Activated CD4-positive, alpha-beta T cell treated with anti-CD3 and anti-CD28 coated beads, Interleukin-2, amount 10 ng/mL, durations not matched to agents 24 days and 14 days (primary cell): Measurements from ENCODE around the gene DNAJA3. TPM values are rescaled to one million over a fixed set of nuclear protein-coding genes. Genes with fewer than 3 reads are reported as not detected.

Source experiments
- DNase-seq: peaks from one replicate; pipeline ENCODE4 v3.0.0; 2022
- H3K27ac Mint-ChIP-seq: one replicate; pipeline ENCODE4 v1.8.0; 2022; ENCODE audit warnings: mild to moderate bottlenecking, mixed read lengths
- H3K27me3 Mint-ChIP-seq: one replicate; pipeline ENCODE4 v1.8.0; 2022; ENCODE audit warnings: mixed read lengths
- H3K36me3 Mint-ChIP-seq: one replicate; pipeline ENCODE4 v1.8.0; 2022; ENCODE audit warnings: low read depth, mild to moderate bottlenecking, mixed read lengths
- H3K4me1 Mint-ChIP-seq: one replicate; pipeline ENCODE4 v1.8.0; 2021; ENCODE audit warnings: mixed read lengths
- H3K4me3 Mint-ChIP-seq: one replicate; pipeline ENCODE4 v1.8.0; 2022; ENCODE audit warnings: mild to moderate bottlenecking, moderate library complexity, mixed read lengths
- H3K9me3 Mint-ChIP-seq: one replicate; pipeline ENCODE4 v1.8.0; 2021; ENCODE audit warnings: mixed read lengths
- intact Hi-C: fragments of 100-400 bp; cut with micrococcal nuclease; formaldehyde crosslinking; loops from one replicate; pipeline ENCODE4 v1.15.1; 2023
- total RNA-seq: library from RNA; stranded (reverse); gene quantifications from 2 replicates; pipeline ENCODE4 v1.2.3, GENCODE V29; 2022

DNAJA3 gene
- total RNA-seq, 1 donor from 2014 or later, result 106 TPM

GRCh38 chr16:4383591-4384444 lies 41.9 kb upstream of the DNAJA3 start:
- Mint-ChIP-seq H3K27ac (no peak overlapping the region), H3K4me1 (no peaks in the 10 kb centered on the region), H3K36me3 (peaks cover 13% of the 10 kb centered on the region), H3K4me3 (no peak overlapping the region), H3K9me3 (no peaks in the 10 kb centered on the region), H3K27me3 (no peaks in the 10 kb centered on the region)
- intact Hi-C loops, result no loop called here
- DNase-seq, result no peak

DNA sequence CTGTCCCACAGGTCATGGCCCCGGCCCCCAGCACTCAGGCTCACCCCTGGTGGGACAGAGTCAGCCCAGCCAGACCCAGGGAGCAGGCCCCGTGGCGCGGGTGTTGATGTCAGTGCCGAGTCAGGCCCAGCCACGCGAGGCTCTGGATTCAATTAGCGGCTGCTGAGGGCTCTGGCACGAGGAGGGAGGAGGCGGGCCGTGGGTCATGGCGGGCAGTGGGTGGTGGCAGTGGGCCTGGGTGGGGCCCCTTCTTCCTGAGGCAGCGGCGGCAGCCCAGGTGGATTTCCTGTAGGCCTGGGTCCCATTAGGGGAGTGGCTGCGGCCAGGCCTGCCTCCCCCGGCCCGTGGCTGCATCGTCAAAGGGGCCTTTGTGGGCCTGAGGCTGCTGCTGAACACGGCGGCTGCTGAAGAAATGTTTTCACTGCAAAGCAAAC lies 41.1 kb upstream of the DNAJA3 start:
- intact Hi-C loops, result no loop called here
- no peak overlapping the region for H3K27ac Mint-ChIP-seq
- H3K4me1 Mint-ChIP-seq, result no peaks in the 10 kb centered on the region
- H3K36me3 Mint-ChIP-seq, result peaks cover 15% of the 10 kb centered on the region
- no peak for DNase-seq
- no peaks in the 10 kb centered on the region for H3K27me3 Mint-ChIP-seq
- no peak overlapping the region for H3K4me3 Mint-ChIP-seq
- H3K9me3 Mint-ChIP-seq, result no peaks in the 10 kb centered on the region

DNA sequence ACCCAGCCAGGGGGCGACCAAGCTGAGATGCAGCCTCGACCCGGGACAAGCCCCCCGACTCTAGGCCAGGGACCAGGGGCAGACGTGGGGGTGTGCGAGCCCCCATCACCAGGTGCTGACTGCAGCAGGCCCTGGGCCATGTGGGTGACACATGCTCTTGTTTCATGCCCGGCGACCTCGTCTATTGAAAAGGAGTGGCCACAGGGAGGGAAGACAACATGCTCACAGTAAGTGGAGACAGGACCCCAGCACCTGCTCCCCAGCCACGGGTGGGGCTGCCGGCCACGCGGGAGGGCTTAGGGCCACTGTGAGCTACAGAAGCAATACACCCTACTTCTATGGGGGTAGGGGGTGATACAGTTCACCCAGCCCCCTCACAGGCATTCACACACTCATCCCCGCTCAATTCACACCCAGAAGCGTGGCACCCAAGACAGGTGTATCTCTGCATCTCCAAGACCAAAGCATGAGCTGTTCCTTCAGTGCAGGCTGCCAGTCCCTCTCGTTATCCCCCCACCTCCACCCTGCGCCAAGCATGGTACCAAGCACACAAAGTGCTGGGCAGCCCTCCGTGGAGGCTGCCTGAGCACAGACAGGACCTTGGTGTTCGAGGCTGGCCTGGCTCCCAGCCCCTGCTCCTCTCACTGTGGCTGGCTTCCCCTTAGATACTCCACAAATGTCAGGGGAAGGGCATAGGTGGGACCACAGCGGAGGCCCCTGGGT lies 40.4 kb upstream of the DNAJA3 start:
- Mint-ChIP-seq H3K4me3 (no peak overlapping the region), H3K4me1 (no peaks in the 10 kb centered on the region), H3K9me3 (no peaks in the 10 kb centered on the region), H3K27me3 (no peaks in the 10 kb centered on the region), H3K36me3 (peaks cover 20% of the 10 kb centered on the region), H3K27ac (no peak overlapping the region)
- DNase-seq, result no peak
- intact Hi-C loops, result no loop called here

GRCh38 chr16:4385789-4386450 lies 39.7 kb upstream of the DNAJA3 start:
- Mint-ChIP-seq H3K27me3 (no peaks in the 10 kb centered on the region), H3K9me3 (no peaks in the 10 kb centered on the region), H3K4me1 (no peaks in the 10 kb centered on the region), H3K36me3 (peaks cover 19% of the 10 kb centered on the region), H3K4me3 (no peak overlapping the region), H3K27ac (no peak overlapping the region)
- intact Hi-C loops, result no loop called here
- no peak for DNase-seq

DNA sequence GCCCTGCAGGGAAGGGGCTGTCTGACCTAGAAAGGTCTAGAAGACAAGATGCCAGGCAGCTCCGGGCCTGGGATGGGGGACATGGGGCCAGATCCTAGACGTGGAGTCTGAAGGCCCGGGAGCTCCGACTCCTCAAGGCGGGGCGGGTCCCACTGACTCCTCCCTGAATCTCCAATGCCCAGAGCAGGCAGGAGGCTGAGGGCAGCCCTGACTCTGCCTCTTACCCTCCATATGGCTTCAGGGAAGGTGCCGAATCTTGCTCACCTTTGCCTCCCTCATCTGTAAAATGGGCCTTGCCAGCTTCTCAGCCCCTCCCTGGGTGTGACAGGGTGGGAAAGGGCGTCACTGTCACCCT lies 39.2 kb upstream of the DNAJA3 start:
- intact Hi-C loops, result no loop called here
- Mint-ChIP-seq H3K4me1 (no peaks in the 10 kb centered on the region), H3K36me3 (peaks cover 19% of the 10 kb centered on the region), H3K27me3 (no peaks in the 10 kb centered on the region), H3K9me3 (no peaks in the 10 kb centered on the region), H3K4me3 (no peak overlapping the region), H3K27ac (no peak overlapping the region)
- DNase-seq, result no peak

DNA sequence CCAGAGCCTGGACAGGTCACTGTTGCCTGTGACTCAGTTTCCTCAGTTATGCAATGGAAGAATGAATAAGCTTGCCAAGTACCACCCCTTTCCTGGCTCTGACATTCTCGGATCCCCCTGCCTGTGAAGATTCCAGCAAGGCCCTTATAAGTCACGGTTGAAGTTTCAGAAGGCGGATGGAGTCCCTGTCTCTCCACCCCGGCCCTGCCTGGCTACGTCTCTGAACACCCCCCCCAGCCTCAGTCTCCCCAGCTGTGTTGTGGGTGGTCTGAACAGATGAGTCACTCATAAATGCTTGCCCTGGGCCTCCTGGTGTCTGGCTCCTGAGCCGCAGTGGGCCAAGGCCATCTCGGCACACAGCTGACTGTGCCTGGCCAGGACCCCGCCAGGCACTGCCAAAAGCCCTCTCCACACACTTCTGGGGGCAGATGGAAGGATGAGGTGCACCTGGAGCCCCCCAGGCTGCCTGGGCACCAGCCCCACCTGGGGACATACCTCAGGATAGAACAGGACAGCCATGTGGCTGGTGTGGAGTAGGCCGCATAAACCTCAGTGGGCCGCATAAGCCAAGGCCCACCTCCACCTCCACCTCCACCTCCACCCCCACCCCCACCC lies 38.6 kb upstream of the DNAJA3 start:
- H3K4me3 Mint-ChIP-seq, result no peak overlapping the region
- H3K27ac Mint-ChIP-seq, result no peak overlapping the region
- DNase-seq, result no peak
- intact Hi-C loops, result no loop called here
- H3K9me3 Mint-ChIP-seq, result no peaks in the 10 kb centered on the region
- H3K27me3 Mint-ChIP-seq, result no peaks in the 10 kb centered on the region
- H3K36me3 Mint-ChIP-seq, result peaks cover 19% of the 10 kb centered on the region
- no peaks in the 10 kb centered on the region for H3K4me1 Mint-ChIP-seq

GRCh38 chr16:4387781-4388180 lies 37.9 kb upstream of the DNAJA3 start:
- no peaks in the 10 kb centered on the region for H3K4me1 Mint-ChIP-seq
- peaks cover 19% of the 10 kb centered on the region for H3K36me3 Mint-ChIP-seq
- no peaks in the 10 kb centered on the region for H3K27me3 Mint-ChIP-seq
- intact Hi-C loops, result no loop called here
- H3K27ac Mint-ChIP-seq, result no peak overlapping the region
- no peak overlapping the region for H3K4me3 Mint-ChIP-seq
- DNase-seq, result no peak
- H3K9me3 Mint-ChIP-seq, result no peaks in the 10 kb centered on the region

- intact Hi-C loops, result no loop called here
These were observed 37.2 kb upstream of the DNAJA3 start for GRCh38 chr16:4388271-4389021.

DNA sequence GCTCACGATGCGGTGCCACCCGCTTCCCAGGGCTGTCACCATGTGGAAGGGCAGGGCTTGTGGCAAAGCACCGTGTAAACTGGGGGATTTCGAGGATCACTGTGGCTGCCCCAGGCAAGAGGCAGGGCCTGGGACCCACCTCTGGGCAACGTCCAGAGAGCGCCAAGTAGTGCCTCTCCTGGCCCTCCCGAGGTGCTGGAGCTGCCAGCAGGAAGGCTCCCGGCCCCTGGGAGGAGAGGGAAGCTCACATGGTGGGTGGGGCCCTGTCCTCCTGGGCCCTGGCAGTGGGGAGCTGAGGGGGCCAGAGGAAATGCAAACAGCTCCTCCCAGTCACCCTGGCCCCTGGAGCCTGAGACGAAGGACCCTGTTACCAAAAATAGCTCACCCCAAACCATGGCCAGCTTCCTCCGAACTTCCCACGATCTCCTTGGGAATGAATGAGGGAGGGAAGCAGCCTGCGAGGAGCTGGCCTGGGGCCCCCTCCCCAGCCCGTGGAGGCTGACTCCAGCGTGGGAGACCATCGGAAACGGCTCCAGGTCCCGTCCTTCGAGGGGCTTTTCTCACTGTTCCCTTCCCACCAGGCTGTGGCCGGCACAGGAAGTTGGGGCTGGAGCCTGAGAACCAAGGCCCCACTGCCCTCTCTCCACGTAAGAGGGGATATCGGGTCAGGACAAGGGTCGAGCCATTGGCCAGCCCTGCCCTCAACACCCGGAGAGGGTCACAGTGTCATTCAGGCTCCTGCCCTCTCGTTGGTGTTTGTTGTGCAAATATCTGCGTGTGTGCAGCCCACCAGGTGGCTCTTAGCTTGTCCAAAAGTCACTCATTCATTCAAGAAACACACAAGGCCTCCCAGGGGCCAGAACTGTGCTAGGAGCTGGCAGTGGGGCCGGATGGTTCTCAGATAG lies 36.4 kb upstream of the DNAJA3 start:
- H3K27ac Mint-ChIP-seq, result no peak overlapping the region
- no peaks in the 10 kb centered on the region for H3K27me3 Mint-ChIP-seq
- no peak overlapping the region for H3K4me3 Mint-ChIP-seq
- H3K36me3 Mint-ChIP-seq, result peaks cover 22% of the 10 kb centered on the region
- intact Hi-C loops, result no loop called here
- no peak for DNase-seq
- no peaks in the 10 kb centered on the region for H3K9me3 Mint-ChIP-seq
- no peaks in the 10 kb centered on the region for H3K4me1 Mint-ChIP-seq

More at GRCh38 chr16:4388271-4389021, 37.2 kb upstream of the DNAJA3 start:
- H3K27ac Mint-ChIP-seq, result no peak overlapping the region
- peaks cover 21% of the 10 kb centered on the region for H3K36me3 Mint-ChIP-seq
- no peaks in the 10 kb centered on the region for H3K4me1 Mint-ChIP-seq
- H3K9me3 Mint-ChIP-seq, result no peaks in the 10 kb centered on the region
- H3K27me3 Mint-ChIP-seq, result no peaks in the 10 kb centered on the region
- no peak overlapping the region for H3K4me3 Mint-ChIP-seq
- DNase-seq, result no peak

- Mint-ChIP-seq H3K27me3 (no peaks in the 10 kb centered on the region), H3K4me1 (no peaks in the 10 kb centered on the region), H3K9me3 (no peaks in the 10 kb centered on the region), H3K4me3 (no peak overlapping the region), H3K36me3 (peaks cover 24% of the 10 kb centered on the region), H3K27ac (no peak overlapping the region)
- intact Hi-C loops, result no loop called here
- DNase-seq, result no peak
These were observed 35.1 kb upstream of the DNAJA3 start for GRCh38 chr16:4390266-4391260.

- no peaks in the 10 kb centered on the region for H3K9me3 Mint-ChIP-seq
- H3K27me3 Mint-ChIP-seq, result no peaks in the 10 kb centered on the region
- intact Hi-C loops, result no loop called here
- H3K36me3 Mint-ChIP-seq, result peaks cover 28% of the 10 kb centered on the region
- no peak overlapping the region for H3K4me3 Mint-ChIP-seq
- no peak for DNase-seq
- H3K27ac Mint-ChIP-seq, result no peak overlapping the region
- no peaks in the 10 kb centered on the region for H3K4me1 Mint-ChIP-seq
These were observed 33.9 kb upstream of the DNAJA3 start for GRCh38 chr16:4391631-4392381.
